GM12878 (cell line): ENCODE results near the gene MAP2K2. TPM values are rescaled to one million over a fixed set of nuclear protein-coding genes. Genes with fewer than 3 reads are reported as not detected.

Experiments
- ATF2 ChIP-seq: IDR thresholded peaks from 2 replicates; pipeline ENCODE4 v1.6.1; 2012; ENCODE audit warnings: low read length, inconsistent platforms
- EP300 ChIP-seq, 2 experiments: fragments of 150-350 bp in 1 of 2; IDR thresholded peaks; 2 replicates each; pipeline ENCODE4 v1.6.1; 2011 to 2012; ENCODE audit warnings: low read depth in 2 of 2, low read length in 2 of 2, borderline replicate concordance in 1 of 2, improper control_type of control experiment in 1 of 2, inconsistent platforms in 1 of 2; ENCODE audit not compliant: control insufficient read depth in 1 of 2
- HDAC2 ChIP-seq: fragments of 200-600 bp; sonication (generic); IDR thresholded peaks from 2 replicates; pipeline ENCODE4 v1.6.1; 2017
- IRF5 ChIP-seq: fragments of 450-650 bp; IDR thresholded peaks from 2 replicates; pipeline ENCODE4 v1.6.1; 2017; ENCODE audit warnings: borderline replicate concordance
- MXI1 ChIP-seq: fragments of 150-350 bp; IDR thresholded peaks from 2 replicates; pipeline ENCODE4 v1.6.1; 2011; ENCODE audit warnings: low read depth, mild to moderate bottlenecking, inconsistent platforms, low read length, improper control_type of control experiment
- NFIC ChIP-seq: IDR thresholded peaks from 2 replicates; pipeline ENCODE4 v1.6.1; 2012; ENCODE audit warnings: low read depth, mild to moderate bottlenecking, inconsistent platforms, low read length, moderate library complexity
- NFYA ChIP-seq: IDR thresholded peaks from 2 replicates; pipeline ENCODE4 v1.6.1; 2011; ENCODE audit warnings: low read depth, mild to moderate bottlenecking, low read length, improper control_type of control experiment, borderline replicate concordance
- NFYB ChIP-seq: IDR thresholded peaks from 2 replicates; pipeline ENCODE4 v1.6.1; 2011; ENCODE audit warnings: low read depth, mild to moderate bottlenecking, low read length, improper control_type of control experiment, moderate library complexity; ENCODE audit not compliant: insufficient read depth
- POU2F2 ChIP-seq: IDR thresholded peaks from 3 replicates; pipeline ENCODE4 v1.6.1; 2011; ENCODE audit warnings: low read depth, mild to moderate bottlenecking, low read length, borderline replicate concordance
- PRDM15 ChIP-seq: fragments of 450-650 bp; formaldehyde crosslinking; IDR thresholded peaks from 2 replicates; pipeline ENCODE4 v1.4.0; 2020; ENCODE audit warnings: mild to moderate bottlenecking, moderate library complexity
- SPI1 ChIP-seq: IDR thresholded peaks from 2 replicates; pipeline ENCODE4 v1.6.1; 2011; ENCODE audit warnings: low read depth, mild to moderate bottlenecking, low read length, moderate library complexity, borderline replicate concordance; ENCODE audit not compliant: insufficient read depth
- SREBF1 ChIP-seq: IDR thresholded peaks from 2 replicates; pipeline ENCODE4 v1.6.1; 2012; ENCODE audit warnings: mild to moderate bottlenecking, low read length
- ZNF592 ChIP-seq: fragments of 450-650 bp; IDR thresholded peaks from 2 replicates; pipeline ENCODE4 v1.6.1; 2017; ENCODE audit warnings: mild to moderate bottlenecking, moderate library complexity
- polyA plus RNA-seq, 11 experiments: library from polyadenylated mRNA; depleted of rRNA in 4 of 11; unstranded in 6 of 11; stranded (reverse) in 5 of 11; fragments of >200 nt; fragmentation: Nextera tagmentation in 4 of 11; fragmentation: Illumina TruSeq in 1 of 11; extraction: Ambion mirVana in 4 of 11; extraction: Trizol in 1 of 11; gene quantifications; 1 replicate in 1 of 11; 2 replicates in 10 of 11; pipeline versions ENCODE4 v1.2.1 to v1.2.3, GENCODE V29; 2011 to 2016; ENCODE audit warnings: inconsistent platforms in 2 of 11, missing spikeins in 2 of 11, low read depth in 1 of 11
- total RNA-seq, 4 experiments: library from RNA; depleted of rRNA in 3 of 4; stranded (reverse); fragments of >200 nt in 3 of 4; fragmentation: Illumina TruSeq in 1 of 4; extraction: Trizol in 1 of 4; gene quantifications; 2 replicates each; pipeline versions ENCODE4 v1.2.1 to v1.2.3, GENCODE V29; 2013 to 2021

Gene MAP2K2
- total and polyA plus RNA-seq, 10 of the 15 experiments (the other 5 are each of a cell fraction or from before 2014, with no cell fraction given): 1.00 to 210 (median 53.5) TPM

GRCh38 chr19:4123615-4124568 is at the start of gene MAP2K2 (continued):
- TF ChIP-seq PRDM15 (CRISPR knock-in tag): no peak
- no peak for TF ChIP-seq NFIC
- no peak for TF ChIP-seq NFYA
- peak; percentile 89 for TF ChIP-seq IRF5
- TF ChIP-seq SPI1: no peak
- no peak for TF ChIP-seq NFYB
- TF ChIP-seq POU2F2: 0 out of 3 replicates have a peak, but pooled peaks have one; percentile 23
- no peak for TF ChIP-seq ZNF592
- TF ChIP-seq MXI1: peak; percentile 78
- TF ChIP-seq HDAC2: no peak
- no peak for TF ChIP-seq EP300 (IDR thresholded peaks at IDR 0.05; ENCODE audit: borderline replicate concordance in 1 of 2, control insufficient read depth in 1 of 2, low read depth in 2 of 2, low read length in 2 of 2)
- no peak for TF ChIP-seq SREBF1
- TF ChIP-seq ATF2: no peak
